Stimulated activated CD4-positive, alpha-beta T cell treated with anti-CD3 and anti-CD28 coated beads, Interleukin-15, amount 100 ng/mL, for 1 hour (primary cell): ENCODE results near the gene NBPF11.
A peak's percentile ranks its signal among the peaks of the same experiment; 100 is the strongest.
"Not testable (repeated sequence)": the region's sequence is repeated elsewhere in the genome, so short reads cannot be mapped to it uniquely, and the experiment has no call there.

Experiments
- DNase-seq, 2 donors: peaks; one replicate each; pipeline ENCODE4 v3.0.0-alpha.2; 2020; ENCODE audit warnings: low read depth in 1 of 2, low spot score in 1 of 2

Gene NBPF11, protein sequence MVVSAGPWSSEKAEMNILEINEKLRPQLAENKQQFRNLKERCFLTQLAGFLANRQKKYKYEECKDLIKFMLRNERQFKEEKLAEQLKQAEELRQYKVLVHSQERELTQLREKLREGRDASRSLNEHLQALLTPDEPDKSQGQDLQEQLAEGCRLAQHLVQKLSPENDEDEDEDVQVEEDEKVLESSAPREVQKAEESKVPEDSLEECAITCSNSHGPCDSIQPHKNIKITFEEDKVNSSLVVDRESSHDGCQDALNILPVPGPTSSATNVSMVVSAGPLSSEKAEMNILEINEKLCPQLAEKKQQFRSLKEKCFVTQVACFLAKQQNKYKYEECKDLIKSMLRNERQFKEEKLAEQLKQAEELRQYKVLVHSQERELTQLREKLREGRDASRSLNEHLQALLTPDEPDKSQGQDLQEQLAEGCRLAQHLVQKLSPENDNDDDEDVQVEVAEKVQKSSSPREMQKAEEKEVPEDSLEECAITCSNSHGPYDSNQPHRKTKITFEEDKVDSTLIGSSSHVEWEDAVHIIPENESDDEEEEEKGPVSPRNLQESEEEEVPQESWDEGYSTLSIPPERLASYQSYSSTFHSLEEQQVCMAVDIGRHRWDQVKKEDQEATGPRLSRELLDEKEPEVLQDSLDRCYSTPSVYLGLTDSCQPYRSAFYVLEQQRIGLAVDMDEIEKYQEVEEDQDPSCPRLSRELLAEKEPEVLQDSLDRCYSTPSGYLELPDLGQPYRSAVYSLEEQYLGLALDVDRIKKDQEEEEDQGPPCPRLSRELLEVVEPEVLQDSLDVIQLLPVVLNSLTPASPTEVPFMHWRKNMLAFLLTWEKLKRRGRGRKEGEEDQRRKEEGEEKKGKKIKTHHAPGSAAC

DNA sequence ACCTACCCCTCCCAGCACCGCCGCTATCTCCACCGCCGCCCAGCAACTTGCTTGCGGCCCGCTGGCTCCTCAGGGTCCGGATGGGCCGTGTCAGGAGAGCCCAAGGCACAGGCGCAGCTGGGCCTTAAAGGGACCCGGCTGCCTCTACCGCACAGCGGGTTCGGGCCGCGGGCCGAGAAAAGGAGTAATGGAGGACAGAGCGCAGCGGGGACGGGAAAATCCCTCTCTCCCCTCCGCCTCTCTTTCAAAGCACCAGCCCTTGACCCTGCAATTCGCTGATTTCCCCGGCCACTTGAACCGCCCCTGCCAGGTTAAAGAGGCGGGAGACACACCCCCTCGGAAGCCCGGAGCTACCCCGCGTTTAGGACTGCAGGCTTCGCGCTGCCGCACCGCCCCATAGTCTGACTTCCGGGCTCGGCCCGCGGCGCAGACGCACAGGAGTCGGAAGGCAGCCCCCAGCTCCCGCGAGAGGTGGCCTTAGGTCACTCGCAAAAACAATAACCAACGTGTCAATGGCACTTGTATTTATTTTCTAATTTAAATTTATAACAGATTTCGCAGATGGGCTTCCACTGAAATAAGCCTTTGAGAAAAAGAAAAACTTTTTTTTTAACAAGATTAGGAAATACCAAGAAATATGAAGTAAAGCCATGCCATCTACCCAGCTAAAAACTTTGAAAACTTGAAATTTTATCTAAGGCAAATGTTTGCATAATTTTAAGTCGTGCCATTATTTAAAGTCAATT, at the start of gene NBPF11:
Gene NBPF11 (minus strand): TSS at position 371 of the 746 bp plus-strand sequence. CDS start 25,278 bp downstream, outside the sequence.
- peak; percentile 55 to 71 for DNase-seq

DNA sequence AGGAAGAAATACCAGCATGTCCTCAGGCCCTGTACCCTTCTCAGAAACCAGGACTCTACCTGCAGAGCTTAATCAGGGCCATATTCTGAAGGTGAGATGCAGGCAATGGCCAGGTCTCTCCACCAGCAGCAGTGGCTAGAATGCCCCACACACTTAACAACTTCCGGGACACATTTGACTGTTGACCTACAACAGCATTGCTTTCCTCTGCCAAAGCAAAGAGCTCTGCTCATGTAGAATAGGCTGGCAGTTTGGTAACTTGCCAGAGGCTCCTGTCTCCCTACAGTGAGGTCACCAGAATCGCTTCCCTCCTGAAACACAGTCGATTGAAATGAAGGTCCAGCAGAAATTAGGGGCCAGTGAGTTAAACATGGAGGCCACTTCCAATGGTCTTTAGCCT, 45.3 kb upstream of the NBPF11 start:
- DNase-seq = not testable (repeated sequence)

DNA sequence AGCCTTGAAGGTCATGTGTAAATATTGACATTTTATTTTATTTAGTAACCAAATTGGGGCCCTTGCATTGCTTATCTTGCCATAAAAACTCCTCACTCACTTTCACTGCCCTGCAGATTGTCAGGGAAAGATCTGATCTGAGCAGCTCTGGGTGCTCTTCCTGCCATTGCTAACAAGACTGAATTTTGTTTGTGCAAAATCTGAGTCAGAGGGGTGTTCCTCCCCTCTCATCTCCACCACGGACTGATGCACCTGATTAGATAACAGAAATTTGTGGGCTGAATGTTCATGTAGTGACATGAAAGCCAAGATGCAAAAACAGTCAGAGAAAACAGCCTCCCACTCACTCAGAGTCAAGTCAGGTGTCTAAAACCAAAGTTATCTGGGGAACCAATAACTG, 44.9 kb upstream of the NBPF11 start:
- not testable (repeated sequence) for DNase-seq

DNA sequence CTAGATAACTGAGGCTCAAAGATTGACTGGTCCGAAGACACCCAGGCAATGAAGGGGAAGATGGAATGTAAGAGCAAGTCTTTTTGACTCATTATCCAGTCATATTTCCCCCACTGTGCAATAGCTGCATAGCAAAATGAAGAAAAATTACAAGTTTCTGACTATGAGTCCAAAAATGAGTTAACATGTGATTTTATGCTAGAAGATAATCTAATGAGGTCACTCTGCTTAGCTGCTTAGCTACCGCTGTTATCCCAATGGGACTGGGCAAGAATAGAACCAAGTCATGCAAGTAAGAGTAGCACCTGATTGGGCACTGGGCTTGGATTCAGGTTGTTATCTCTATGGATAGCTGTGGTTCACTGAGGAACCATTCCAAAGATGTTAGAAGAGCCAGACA, 43.0 kb upstream of the NBPF11 start:
- not testable (repeated sequence) for DNase-seq

DNA sequence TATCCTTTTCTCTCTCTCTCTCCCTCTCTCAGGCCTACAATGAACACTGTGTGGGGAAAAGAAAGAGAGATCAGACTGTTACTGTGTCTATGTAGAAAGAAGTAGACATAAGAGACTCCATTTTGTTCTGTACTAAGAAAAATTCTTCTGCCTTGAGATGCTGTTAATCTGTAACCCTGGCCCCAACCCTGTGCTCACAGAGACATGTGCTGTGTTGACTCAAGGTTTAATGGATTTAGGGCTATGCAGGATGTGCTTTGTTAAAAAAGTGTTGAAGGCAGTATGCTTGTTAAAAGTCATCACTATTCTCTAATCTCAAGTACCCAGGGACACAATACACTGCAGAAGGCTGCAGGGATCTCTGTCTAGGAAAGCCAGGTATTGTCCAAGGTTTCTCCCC, 36.7 kb upstream of the NBPF11 start:
- not testable (repeated sequence) for DNase-seq

DNA sequence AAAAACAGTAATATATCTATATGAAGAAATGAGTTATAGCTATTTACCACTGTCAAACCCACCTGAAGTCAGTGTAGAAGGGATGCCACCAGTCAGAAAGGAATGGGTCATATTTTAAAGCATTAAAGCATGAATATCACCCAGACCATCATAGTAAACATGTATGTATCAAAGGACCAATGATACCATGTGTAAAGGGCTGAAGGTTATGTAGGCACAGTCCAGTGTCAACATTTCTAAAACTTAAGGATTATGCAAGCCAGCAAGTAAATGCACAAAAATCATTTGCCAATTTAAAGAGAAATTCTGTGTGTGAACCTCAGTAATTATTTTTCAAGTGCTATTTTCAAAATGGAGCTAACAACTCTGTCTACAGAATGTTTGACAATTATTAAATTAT, 26.6 kb upstream of the NBPF11 start:
- not testable (repeated sequence) for DNase-seq

DNA sequence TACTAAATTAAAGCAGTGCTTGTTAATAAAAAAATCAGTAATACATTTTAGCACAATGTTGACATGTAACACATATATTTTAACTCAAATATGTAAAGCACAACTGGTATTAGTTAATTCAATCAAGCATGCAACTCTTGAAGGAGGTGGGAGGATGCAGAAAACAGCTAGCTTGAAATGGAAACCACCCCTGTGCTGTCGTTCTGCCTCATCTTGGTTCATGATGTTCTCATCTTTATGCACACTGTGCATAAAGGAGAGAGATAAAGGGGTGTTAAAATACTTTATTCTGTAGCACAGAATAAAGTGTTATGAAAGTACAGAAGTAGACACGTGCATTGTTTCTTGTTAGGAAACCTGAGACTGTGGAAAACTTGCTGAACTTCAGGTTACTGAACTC, 23.3 kb upstream of the NBPF11 start:
- DNase-seq = not testable (repeated sequence)

DNA sequence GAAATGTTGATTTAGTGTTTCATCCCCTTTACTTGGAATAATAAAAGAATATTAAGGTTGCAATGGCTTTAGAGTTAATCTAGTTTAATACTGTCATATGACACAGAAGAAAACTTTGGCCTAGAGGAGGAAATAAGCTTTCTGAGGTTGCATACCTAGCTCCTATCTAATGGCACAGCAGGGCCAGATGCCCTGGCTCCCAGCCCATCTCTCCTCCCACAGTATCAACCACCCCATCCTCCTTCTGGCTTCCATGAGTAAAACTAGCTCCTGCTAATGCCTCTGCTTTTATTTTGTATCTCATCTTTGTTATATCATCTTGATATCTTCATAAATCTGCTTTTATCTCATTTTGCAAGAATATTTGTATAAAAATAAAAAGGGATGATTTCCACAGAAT, 19.9 kb upstream of the NBPF11 start:
- not testable (repeated sequence) for DNase-seq

DNA sequence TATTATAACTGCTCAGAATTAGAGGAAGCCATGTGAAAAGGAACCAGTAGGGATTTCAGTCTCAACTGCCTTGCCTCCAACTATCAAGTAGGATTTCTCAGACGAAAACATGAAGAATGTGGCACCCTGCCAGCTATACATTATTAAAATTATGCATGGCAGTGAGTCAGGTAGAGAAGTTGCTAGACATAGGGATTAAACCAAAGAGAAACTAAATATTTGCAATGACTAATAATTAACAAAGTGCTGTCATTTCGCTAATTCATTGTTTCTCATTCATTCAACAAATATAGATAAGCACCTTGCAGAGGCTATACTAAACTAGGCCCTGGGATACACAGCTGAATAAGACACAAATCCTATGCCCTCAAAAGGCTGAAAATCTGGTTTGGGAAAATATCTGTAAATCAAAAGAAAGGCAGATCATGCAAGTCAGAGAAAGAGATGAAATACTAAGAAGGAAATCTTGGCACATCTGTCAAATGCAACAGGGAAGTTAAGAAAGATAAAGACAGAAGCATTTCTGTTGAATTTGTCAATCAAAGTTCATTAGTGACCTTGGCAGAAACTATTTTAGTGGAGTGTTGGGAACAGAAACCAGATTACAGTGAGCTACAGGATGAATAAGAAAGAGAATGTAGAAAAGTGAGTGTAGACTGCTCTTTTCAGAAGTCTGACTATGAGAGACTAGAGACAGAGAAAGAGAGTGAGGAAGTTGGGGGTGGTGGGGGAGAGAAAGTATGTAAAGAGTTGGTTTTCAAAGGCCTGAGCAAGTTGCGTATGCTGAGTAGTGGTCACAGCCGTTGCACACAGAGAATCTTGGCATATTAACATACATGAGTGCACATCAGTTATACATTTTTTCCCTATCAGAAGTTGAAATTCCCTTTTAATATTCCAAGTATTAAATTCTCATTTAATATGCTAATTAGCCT, 14.7 kb upstream of the NBPF11 start:
- no peak for DNase-seq

DNA sequence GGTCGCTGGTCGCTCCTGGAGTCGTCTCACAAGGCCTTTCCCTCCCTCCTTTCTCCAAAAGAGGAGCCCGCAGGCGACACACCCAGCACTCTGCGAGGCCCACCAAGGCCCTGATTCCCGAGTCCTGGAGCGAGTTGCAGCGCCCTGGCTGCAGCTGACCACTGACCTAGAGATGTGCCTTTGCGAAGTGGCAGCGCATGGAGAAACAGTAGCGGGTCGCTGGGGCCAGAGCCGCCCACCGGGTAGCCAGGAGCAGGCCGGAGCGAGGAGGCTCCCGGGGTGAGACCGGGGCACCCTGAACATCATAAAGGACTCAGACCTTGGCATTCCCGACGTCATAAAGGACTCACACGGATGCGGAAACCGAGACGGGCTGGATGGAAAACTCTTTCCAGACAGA, 10.3 kb upstream of the NBPF11 start:
- DNase-seq = no peak

DNA sequence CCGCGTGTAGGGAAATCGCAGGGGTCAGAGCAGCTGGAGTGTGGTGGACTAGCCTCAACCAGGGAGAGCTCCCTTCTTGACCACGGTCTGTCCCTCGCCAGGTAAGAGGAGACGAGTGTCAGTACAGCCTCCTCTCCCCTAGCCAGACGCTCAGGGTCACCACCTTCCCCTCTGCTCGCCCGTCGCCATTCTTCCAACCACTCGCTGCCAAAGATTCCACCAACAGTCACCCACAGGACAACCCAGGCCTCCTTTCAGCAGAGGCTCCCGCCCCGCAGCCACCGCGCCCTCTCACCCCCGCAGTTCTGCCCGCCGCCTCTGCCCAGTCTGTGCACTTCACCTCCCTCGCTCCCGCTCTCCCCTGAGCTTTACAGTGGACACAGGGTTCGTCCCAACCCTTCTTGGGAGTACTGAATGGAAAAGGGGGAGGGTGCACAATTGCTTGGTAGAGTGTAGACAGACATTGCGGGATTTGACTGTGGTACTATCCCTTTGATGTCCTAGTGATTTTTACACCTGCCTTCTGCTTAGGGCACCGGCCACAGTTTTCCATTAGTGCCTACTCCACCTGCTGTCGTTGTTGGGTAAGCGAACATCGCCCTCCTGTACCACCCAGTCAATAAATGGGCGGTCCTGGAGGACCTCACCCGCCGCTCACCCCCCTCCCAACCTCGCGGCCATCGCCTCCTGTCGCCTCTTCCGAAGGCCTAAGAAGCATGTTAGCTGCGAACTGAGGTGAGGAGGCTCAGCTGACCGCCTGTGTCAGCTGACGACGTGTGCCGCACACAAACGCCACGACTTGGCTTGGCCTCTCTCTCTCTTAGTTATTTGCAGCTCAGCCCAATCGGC, 9.2 kb upstream of the NBPF11 start:
- no peak for DNase-seq

DNA sequence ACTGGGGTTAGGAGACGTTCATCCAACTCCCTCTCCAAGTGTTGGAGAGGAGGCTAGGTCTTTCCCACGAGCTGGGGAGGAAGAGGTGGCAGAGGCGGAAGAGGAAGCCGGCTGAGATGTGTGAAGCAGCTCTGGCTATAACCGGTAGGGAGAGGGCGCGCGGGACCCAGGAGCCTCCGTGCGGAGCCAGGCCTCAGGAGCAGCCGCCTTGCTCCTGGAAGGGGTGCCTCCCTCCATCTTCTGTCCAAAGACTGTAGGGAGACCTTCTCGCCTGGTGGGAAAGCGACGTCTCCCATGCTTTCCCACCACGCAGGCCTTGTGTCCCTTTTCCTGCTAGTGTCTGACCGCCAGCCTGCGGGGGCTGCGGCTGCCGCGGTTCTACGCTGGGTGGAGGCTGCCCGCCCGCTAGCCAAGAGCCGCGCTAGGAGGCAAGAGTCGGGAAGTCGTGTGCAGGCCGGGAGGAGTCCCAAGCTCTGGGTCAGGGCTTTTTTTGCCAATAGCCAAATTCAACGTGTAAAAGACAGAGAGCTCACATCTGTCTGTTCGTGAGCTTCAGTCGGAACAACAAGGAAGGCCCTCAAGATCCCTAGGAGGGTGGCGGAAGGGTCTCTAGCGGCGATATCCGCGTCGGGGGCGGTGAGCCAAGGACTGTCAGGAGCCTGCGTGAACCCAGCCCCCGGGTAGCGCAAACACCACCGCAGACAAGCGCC, 8.4 kb upstream of the NBPF11 start:
- DNase-seq = no peak

DNA sequence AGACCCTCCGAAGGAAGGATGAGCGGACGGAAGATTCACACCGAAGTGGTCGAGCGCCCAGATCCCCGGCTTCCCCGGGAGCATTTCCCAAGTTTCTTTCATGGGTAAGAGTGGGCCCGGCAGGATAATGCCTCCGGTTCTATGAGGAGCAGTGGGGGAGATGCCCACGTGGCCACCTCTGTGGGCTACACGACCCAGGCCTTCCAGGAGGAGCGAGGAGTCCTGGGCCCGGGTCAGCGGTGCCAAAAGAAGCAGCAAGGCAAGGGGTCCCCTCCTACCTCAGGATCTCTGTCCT, 7.9 kb upstream of the NBPF11 start:
- no peak for DNase-seq

DNA sequence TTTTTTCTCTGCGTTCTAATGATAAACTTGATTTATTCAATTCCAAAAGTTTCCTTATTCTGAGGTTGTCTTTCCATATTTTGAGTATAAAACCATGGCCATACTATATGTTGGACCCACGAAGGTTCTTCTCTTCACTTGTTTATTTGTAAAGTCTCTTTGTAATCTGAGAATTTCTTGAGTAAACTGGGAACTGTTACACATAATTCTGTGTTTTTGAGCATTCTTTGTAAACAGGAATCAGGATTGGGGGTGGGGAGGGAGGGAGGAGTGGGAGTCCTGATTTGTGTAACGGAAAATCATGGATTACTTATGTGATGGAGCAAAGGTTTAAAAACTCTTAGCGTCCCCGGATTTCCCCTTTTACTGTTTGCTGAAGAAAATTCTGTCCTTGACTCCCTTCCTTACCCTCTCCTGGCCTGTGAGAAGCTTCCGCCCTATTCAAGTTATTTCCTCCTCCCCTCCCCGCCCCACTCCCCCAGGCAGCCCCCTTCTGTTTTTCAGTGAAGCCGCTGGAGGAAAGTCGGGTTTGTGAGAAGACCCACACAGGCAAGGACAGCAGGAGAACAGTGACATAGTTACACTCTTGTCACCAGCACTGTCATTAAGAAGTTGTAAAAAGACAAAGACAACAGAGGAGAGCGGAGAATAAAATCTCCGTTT, 6.4 kb upstream of the NBPF11 start:
- no peak for DNase-seq

DNA sequence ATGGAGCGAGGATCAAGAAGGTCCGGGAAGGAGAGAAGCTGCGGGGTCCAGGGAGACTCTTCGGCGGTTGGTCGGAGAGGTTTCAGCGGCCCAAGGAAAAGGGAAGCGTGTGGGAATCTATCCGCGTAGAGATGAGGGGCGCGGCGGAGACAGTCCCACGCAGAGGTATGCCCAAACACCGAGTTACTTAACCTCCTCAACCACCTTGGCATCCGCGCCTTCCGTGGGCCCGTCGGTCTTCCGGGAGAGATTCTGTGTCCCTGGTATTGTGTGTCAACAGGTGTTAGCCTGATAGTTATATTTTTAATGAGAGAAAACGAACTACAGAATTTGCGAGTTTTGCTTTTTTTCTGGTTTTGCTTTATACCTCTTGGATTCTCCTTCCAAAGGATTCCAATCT, 5.7 kb upstream of the NBPF11 start:
- not testable (repeated sequence) for DNase-seq

DNA sequence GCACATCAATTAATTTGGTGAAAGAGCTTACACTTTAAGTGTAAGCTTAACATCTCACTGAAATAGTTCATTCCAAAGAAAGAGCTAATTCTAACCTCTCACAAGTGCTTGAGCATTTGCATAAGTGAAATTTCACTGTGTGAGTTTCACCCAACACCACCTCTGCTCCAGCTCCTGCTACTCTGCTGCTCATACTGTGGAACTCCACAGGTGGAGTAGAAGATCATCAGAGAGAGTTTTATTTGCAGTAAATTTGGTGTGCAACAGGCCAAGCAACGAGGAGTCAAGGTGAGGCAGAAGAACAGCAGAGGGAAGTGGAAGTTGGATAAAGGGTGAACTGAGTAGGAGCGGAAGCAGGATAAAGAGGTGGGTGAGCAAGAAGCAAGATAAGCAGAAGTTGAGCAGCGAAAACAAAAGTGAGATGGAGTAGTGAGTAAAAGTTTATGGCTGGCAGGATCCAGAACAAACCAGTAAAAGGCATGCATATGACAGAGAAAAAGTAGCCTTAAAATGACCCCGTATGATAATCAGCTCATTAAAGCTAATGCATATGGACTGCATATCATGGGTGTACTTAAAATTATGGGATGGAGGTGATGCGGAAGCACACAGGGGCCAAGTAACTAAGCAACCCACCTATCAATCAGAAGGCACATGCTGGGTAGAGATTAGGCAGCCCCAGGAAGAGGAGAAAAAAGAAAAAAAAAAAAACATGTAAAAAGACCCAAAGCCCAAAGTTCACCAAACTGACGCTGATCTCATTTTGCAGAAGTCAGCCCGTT, 3.6 kb upstream of the NBPF11 start:
- DNase-seq = not testable (repeated sequence)

DNA sequence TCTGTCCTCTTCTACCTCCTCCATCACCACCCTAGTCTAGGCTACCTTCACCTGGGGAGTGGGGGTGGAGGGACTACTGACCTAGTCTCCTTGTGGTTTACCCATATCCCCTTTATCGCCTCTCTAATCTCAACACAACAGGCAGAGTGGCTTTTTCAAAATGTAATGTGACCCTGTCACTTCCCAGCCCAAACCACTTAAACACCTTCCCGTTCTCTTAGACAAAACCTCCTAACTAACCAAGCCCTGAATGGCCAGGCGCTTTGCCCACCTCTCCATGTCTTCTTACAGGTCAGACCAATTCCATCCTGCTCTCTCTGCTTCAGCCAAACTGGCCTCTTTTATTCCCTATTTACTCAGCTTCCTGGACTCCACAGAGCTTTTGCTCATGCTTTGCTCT, 714 bp upstream of the NBPF11 start:
- not testable (repeated sequence) for DNase-seq

DNA sequence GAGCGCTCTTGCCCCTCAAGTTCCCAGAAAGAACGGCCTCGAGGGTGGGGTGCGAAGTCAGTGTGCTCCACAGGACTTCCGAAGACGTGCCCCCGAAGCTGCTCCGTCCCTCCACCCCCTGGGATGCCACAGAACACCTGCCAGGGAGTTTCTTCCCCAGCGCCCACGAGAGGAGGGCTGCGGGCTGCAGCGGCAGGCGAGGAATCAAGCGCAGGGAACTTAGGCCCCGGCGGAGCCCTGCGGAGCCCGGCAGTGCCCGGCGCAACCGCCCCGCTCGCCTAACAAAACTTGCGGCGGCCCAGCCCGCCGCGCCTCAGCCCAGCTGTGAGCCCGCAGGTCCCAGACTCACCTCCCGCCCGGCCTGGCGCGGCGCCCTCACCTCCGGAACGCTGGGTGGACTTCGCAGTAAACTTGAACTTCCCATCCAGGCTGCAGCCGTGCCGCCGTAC, 686 bp downstream of the NBPF11 start:
- DNase-seq = peak in 1 of 2 donors; percentile 18
